Ureter (tissue), 1 donor: ENCODE results near the gene PTGES. TPM values are rescaled to one million over a fixed set of nuclear protein-coding genes. Genes with fewer than 3 reads are reported as not detected.
A peak's percentile ranks its signal among the peaks of the same experiment; 100 is the strongest.

ENCODE experiments used
- DNase-seq: peaks from one replicate; pipeline ENCODE4 v3.0.0-alpha.2; 2020; ENCODE audit warnings: low spot score
- total RNA-seq: library from RNA; stranded (reverse); gene quantifications from one replicate; pipeline ENCODE4 v1.2.4, GENCODE V29; 2023
- donor health status: DM: yes; HTN: yes; CAD: no.

The PTGES gene
- total RNA-seq, 1 donor from 2014 or later = 67.9 TPM

- no peak for DNase-seq
Observed at GRCh38 chr9:129719135-129719534, 33.7 kb downstream of the PTGES start.

- no peak for DNase-seq
Observed at GRCh38 chr9:129718647-129719046, 34.2 kb downstream of the PTGES start.

- DNase-seq = no peak
Observed at GRCh38 chr9:129717991-129718390, 34.9 kb downstream of the PTGES start.

DNA sequence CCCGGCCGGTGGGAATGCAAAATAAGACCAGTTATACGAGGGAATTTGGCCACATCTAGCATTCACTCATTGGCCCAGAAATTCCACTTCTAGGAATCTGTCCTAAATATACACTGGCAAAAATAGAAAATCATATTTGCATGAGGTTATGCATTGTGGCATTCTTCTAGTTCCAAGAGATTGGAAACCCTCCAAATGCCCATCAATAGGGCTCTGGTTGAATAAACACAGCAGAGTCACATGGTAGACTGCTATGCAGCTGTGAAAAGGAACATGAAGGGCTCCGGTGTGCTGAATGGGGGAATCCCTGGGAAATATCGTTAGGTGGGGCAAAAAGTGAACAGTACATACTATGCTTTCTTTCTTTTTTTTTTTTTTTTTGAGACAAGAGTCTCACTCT, 36.8 kb downstream of the PTGES start:
- no peak for DNase-seq

DNA sequence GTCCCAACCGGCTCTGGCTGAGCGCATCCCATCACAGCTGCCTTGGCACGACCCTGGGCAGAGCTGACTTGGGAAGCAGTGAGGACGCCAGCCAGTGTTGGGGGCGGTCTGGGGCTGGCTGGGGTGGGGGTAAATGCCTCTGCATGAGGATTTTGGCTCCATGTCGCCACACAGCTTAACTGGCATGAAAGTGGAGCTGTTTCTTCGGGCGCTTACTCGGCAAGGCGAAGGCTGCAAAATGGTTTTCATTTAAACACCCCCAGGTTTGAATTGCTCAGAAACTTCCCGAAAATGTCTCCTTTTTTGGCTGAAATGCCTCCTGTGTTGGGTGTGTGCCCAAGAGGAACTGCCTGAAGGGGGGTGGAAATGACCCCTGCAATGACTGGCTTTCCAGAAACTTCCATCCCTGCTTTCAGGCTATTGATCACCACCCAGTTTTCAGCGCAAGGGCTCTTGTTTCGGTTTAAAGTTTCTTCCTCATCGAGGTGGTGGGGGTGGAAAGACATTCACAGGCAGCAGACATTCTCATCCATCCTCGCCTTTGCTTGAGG, 38.3 kb downstream of the PTGES start:
- DNase-seq = no peak

DNA sequence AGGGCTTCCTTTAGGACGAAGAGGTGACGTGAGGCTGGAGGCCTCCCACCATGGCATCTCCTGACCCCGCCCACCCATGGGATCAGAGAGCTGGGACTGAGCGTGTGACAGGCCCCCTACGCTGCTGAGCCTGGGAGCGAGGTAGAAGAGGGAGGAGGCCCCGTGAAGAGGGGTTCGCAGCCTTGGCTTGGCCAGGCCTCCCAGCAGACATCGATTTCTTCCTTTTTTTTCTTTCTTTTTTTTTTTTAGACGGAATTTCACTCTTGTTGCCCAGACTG, 39.5 kb downstream of the PTGES start:
- DNase-seq = no peak

DNA sequence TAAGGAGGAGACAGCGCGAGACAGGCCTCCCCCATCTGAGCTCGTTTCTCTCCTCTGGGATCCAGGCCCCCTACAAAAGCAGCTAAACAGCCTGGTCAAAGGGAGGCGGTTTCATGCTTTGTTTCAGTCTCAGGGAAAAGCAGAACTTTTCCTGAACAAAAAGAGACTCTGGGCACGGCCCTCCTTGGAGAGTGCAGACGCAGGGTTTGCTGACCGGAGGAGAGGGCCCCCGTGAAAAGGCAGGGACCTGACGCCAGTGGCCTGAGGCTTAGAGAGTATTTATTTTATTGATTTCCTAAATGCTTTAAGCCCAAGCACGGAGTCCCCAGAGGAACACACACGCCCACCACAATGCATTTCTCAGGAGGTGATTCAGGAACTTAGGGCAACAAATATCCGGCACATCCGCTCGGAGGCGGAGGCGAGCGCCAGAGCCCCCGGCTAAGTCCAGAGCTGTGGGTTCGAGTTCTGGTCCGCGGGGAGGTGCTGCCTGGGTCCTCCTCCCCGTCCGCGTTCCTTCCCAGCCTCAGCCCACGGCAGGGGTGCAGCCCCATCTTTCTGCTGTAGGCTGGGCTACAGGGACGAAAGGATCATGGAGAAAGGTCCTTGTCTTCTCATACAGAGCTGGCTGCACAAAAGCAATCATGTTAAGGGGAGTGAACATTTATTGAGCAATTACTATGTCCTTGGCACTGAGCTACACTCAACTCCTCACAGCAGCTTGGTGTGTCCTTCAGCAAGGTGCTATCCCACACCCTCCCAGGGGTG, 40.0 kb downstream of the PTGES start:
- DNase-seq = no peak

- DNase-seq = no peak
Observed at GRCh38 chr9:129710169-129710453, 42.7 kb downstream of the PTGES start.

DNA sequence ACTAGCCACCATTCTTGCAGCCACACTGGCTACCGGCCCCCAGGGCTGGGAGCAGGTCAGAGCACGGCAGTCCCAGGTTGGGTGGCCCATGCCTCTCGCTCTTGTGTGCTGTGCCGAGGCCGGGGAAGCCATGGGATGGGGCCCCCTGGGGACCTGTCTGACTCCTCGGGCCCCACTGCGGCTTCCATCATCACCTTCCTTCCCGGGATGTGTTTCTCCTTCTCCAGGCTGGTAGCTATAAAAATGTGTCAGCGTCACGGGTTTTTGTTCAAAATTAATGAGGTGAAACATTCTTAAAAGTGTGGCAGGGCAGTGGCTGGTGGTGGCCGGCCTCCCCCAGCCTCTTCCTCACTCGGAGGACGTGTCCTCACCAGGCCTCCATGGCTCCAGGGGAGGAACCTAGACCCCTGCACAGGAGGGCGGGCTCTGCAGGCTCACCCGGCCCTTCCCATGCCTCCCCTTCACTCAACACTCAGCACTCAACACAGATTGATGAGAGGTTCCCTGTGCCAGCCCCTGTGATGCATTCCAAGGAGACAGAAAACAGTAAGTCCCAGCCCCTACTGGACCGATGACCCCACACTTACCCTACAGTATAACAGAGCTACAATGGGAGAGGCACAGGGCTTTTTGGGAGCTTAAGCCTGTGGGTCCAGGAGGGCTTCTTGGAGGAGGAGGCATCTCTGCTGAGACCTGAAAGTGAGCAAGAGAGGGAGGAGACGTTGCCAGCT, 43.2 kb downstream of the PTGES start:
- no peak for DNase-seq

- no peak for DNase-seq
Observed at GRCh38 chr9:129708793-129709192, 44.0 kb downstream of the PTGES start.

GRCh38 chr9:129704807-129705206, 48.0 kb downstream of the PTGES start:
- no peak for DNase-seq

DNA sequence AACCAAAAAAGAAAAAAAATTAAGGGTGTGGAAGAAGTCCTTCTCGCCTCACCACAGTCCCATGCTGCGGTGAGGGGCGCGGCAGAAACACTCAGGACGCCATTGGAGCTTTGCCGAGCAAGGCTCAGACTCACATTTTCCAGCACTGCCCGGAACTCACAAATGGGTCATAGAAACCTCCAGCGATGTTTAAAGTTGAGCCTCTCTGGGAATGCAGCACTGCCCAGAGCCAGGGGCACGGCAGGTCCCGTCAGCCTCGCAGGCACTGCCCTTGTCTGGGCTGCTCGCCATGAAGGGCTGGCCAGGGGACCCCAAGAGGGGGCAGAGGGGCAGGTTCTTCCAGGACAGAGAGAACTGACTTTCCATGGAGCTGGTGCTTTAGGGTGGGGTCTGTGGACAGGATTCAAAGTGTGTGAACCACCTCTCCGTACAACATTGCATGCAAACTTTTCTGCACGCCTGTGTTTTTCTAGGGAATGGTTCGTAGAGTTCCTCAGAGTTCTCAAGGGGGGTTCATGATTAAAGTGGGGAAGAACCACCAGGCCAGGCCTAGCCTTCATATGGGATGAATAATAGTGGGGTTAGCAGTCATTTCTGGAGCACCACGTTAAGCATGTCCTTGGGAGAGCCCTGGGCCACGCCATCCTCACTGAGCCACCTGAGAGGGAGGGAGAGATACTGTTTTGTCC, 49.0 kb downstream of the PTGES start:
- DNase-seq = peak; percentile 69

DNA sequence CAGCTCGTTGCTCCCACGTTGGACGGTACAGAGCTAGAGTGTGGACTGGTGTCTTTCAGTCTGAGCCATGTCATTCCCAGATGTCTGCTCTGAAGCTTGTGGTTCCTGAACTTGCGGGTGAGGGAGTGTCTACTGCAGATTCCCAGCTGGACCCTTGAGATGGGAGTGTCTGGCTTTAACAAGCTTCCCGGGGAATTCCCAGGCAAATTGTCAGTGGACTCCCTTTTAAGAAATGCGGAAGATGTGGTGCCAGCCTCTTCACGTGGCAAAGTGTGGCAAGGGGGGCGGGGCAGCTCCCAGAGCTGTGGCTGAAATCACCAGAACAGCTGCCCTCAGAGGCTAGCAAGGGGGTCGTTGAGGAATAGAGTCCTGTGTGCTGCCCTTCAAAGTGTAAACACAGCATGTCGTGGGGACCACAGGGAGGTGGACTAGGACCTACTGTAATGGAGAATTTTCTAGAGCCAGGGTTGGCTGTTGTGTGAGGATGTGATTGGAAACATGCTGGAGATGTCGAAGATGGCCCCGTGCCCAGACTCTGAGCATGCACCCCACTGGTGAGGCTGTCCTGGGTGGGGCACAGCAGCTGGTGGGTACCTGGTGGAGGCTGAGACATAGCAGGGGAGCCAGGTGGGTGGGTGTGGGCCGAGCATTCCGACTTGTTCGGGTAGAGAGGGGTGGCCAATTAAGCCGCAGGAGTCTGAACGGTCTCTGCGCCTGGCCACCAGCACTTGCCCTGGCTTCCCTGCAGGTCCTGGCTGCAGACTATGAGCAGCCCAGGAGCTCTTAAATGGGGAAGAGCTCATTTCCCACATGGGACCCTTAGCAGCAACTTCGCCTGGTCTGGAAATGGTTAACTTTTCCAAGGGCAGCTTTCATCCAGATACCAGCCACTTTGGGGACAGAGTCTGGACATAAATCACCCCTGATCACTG, 50.0 kb downstream of the PTGES start:
- DNase-seq = no peak

DNA sequence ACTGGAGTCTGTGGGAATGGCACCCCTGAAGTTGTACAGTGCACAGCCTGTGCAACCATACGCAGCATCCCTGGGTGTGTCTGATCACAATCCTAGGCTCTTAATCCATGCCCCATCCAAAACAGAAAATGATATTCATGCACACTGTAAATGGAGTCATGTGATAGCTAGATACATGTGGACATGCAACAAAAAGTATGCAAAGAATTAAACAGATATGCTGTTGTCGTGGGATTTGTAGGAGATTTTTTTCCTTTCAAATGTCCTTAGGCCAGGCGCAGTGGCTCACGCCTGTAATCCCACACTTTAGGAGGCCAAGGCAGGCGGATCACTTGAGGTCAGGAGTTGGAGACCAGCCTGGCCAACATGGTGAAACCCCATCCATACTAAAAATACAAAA, 51.3 kb downstream of the PTGES start:
- no peak for DNase-seq

DNA sequence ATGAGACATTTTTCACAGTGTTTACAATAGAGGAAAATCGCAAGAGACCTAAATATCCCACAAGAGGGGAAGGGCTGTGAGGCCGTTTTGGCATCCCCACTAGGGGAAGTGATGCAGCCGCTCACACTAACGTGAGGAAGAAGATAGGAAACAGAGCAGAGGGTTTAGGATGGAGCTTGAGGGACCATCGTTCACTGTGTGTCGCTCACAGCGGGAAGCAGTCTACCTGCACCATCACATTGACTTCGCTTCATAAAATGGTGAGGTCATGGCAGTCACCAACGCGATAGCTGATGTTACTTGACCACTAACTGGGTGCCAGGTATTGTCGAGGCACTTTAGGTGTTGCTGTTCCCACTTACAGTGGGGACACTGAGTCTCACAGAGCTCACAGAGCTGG, 51.8 kb downstream of the PTGES start:
- DNase-seq = no peak

GRCh38 chr9:129698254-129698757, 54.5 kb downstream of the PTGES start:
- peak; percentile 59 for DNase-seq

- DNase-seq = peak; percentile 61
Observed at GRCh38 chr9:129697656-129698253, 55.1 kb downstream of the PTGES start.

- peak; percentile 73 for DNase-seq
Observed at GRCh38 chr9:129696944-129697655, 55.7 kb downstream of the PTGES start.

- no peak for DNase-seq
Observed at GRCh38 chr9:129695870-129696269, 57.0 kb downstream of the PTGES start.

- DNase-seq = no peak
Observed at GRCh38 chr9:129694243-129694646, 58.6 kb downstream of the PTGES start.

DNA sequence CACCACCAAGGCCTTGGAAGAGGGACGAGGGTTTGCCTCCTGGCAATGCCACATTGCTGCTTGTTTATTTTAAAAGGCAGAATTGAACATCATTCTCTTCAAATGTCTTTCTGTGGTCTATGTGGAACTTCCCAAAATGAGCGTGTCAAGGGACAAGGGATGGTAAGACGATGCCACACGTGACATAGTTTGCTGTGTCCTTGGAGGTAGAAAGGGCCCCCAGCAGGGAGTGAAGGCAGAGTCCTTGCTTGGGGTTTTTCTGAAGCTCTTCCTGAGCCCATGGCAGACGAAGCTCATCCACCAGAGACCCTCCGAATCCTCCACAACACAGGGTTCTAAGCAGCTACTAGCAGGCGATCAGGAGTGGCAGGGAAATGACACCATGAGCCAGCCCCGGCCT, 59.1 kb downstream of the PTGES start:
- no peak for DNase-seq
